Fibroblast of the conjunctiva (primary cell): Measurements from ENCODE around the gene CITED1.

Experiments used
- DNase-seq: peaks from one replicate; pipeline ENCODE4 v3.0.0-alpha.2; 2010; ENCODE audit warnings: low read depth

The CITED1 gene

GRCh38 chrX:72270316-72270866, 35.3 kb downstream of the CITED1 start:
- no peak for DNase-seq

GRCh38 chrX:72269671-72270251, 36.0 kb downstream of the CITED1 start:
- DNase-seq = no peak

GRCh38 chrX:72268597-72269365, 36.9 kb downstream of the CITED1 start:
- no peak for DNase-seq

- no peak for DNase-seq
These were observed 40.5 kb downstream of the CITED1 start for GRCh38 chrX:72265263-72265662.

GRCh38 chrX:72262077-72262476, 43.6 kb downstream of the CITED1 start:
- DNase-seq = no peak

GRCh38 chrX:72260448-72260847, 45.3 kb downstream of the CITED1 start:
- no peak for DNase-seq

- DNase-seq = peak; percentile 56
These were observed 47.5 kb downstream of the CITED1 start for GRCh38 chrX:72258174-72258573.

- DNase-seq = no peak
These were observed 49.9 kb downstream of the CITED1 start for GRCh38 chrX:72255864-72256263.

- no peak for DNase-seq
These were observed 50.3 kb downstream of the CITED1 start for GRCh38 chrX:72255445-72255844.

- DNase-seq = no peak
These were observed 50.9 kb downstream of the CITED1 start for GRCh38 chrX:72254816-72255215.

- DNase-seq = no peak
These were observed 52.0 kb downstream of the CITED1 start for GRCh38 chrX:72253686-72254085.
